ENCODE measurements around the gene PPFIBP2. TPM values are rescaled to one million over a fixed set of nuclear protein-coding genes. Genes with fewer than 3 reads are reported as not detected.

The PPFIBP2 gene
- total and polyA plus RNA-seq, 2 of the 13 experiments (the other 11 are each of a cell fraction or from before 2014, with no cell fraction given) = 15.0 to 52.5 TPM

DNA sequence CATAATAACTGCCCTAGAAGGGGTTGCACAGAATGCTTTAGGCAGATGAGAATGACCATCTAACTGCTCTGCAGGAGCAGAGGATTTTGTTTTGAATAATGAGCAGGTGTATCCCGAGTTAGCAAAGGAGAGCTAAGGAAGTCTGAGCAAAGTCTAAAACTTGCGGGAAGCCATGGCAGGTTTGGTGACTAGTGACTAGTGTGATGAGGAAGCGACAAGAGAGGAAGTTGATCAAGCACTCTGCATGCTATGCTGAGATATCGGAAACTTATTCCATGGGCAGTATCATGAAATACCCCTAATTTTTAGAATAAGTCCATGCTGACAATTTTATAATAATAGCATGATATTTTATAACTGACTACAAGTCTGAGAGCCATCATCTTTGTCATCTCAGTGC, 15.6 kb upstream of the PPFIBP2 start (continued):
- TF ChIP-seq ZNF800 (CRISPR knock-in tag; IDR thresholded peaks at IDR 0.05) = no peak
- TF ChIP-seq, protein P1, sequence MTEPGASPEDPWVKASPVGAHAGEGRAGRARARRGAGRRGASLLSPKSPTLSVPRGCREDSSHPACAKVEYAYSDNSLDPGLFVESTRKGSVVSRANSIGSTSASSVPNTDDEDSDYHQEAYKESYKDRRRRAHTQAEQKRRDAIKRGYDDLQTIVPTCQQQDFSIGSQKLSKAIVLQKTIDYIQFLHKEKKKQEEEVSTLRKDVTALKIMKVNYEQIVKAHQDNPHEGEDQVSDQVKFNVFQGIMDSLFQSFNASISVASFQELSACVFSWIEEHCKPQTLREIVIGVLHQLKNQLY (CRISPR knock-in tag; IDR thresholded peaks at IDR 0.05) = no peak

DNA sequence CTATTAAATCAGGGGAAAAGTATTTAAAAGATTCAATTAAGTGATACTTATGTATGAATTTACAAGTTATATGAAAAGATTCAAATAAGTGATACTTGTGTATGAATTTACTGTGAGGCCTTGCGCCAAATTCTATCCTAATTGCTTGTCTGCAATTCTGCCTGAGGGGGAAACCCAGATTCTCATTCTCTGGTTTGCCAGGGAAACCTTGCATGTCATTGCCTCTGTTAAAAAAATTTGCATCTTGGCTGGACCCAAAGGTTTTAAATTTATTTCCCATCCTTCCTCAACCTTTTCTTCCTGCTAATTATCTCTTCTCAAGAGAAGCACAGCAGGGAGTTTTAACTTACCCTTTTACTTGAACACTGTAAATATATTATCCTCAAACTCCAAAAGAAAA, 14.7 kb upstream of the PPFIBP2 start:
- peaks cover 10% of the 10 kb centered on the region for H3K4me1 ChIP-seq (ENCODE audit: insufficient read depth, low read length)
- H3K27me3 ChIP-seq (ENCODE audit: control insufficient read depth in 1 of 2, insufficient read depth in 2 of 2, low read length in 2 of 2) = no peaks in the 10 kb centered on the region; a peak in 1 of 5 replicates
- intact Hi-C loops (cut with micrococcal nuclease; ENCODE audit: unreplicated experiment) (no loop called here), in situ Hi-C loops (cut with HindIII; ENCODE audit: extremely low pct_ligation_motif_present, low pct_unique_long_range_greater_than_20kb) (no loop called here)
- H3K4me3 ChIP-seq (replicated peaks in 1 of 3; ENCODE audit: insufficient read depth in 1 of 3, low read depth in 2 of 3, low read length in 3 of 3) = no peak overlapping the region
- TF ChIP-seq LRRFIP1 (CRISPR knock-in tag; conservative IDR thresholded peaks at IDR 0.05) (no peak), CEBPB (IDR thresholded peaks at IDR 0.05; ENCODE audit: borderline replicate concordance, low read depth, low read length) (no peak), ZNF331 (CRISPR knock-in tag; IDR thresholded peaks at IDR 0.05) (no peak), GLMP (CRISPR knock-in tag; IDR thresholded peaks at IDR 0.05; ENCODE audit: borderline replicate concordance) (no peak), BCL3 (CRISPR knock-in tag; IDR thresholded peaks at IDR 0.05) (no peak)
- H3K79me2 ChIP-seq (ENCODE audit: insufficient read depth, low read length) = no peaks in the 10 kb centered on the region
- no peak overlapping the region for H3K27ac ChIP-seq (ENCODE audit: extremely low read length, insufficient read depth, low read length)
- no peak overlapping the region for H3K9ac ChIP-seq (ENCODE audit: insufficient read depth, low read depth, low read length)
- H3K4me2 ChIP-seq (ENCODE audit: low read depth, low read length) = no peak overlapping the region
- DNase-seq (ENCODE audit: low spot score) = no peak
- 69% methylated on average over 1 of the region's 1 CpG for WGBS (ENCODE audit: low lambda C conversion rate)
- no TSS peak for BruUV-seq (replicated peaks)
- no peak for FAIRE-seq
- ChIA-PET CTCF (ENCODE audit: low intra/inter-chr PET ratio, low total read pairs) (no interaction called here), POLR2A (no interaction called here)
- no peak overlapping the region for H2AFZ ChIP-seq (ENCODE audit: low read length)
- ATAC-seq = no peak
- H3K9me3 ChIP-seq (ENCODE audit: low read length) = no peaks in the 10 kb centered on the region
- H3K36me3 ChIP-seq (replicated peaks in 1 of 2; ENCODE audit: control insufficient read depth in 1 of 2, insufficient read depth in 2 of 2, low read length in 2 of 2) = no peaks in the 10 kb centered on the region
- no peaks in the 10 kb centered on the region for H4K20me1 ChIP-seq (ENCODE audit: insufficient read depth, low read length)
